Neural cell (in vitro differentiated cells): ENCODE data around the gene PRKD1.

Experiments used
- CTCF ChIP-seq: fragments of 450-650 bp; IDR thresholded peaks from 2 replicates; pipeline ENCODE4 v1.5.1; 2014; ENCODE audit warnings: antibody characterized with exemption, mild to moderate bottlenecking, moderate library complexity; ENCODE audit not compliant: poor library complexity, severe bottlenecking
- EP300 ChIP-seq: fragments of 450-650 bp; conservative IDR thresholded peaks from 2 replicates; pipeline ENCODE4 v1.6.1; 2014; ENCODE audit warnings: antibody characterized with exemption, mild to moderate bottlenecking, moderate library complexity; ENCODE audit not compliant: poor library complexity, severe bottlenecking
- EZH2 ChIP-seq: fragments of 200-600, 300-800 bp; shearing (Covaris generic), sonication (generic); IDR thresholded peaks from 2 replicates; pipeline ENCODE4 v1.6.1; 2014; ENCODE audit warnings: antibody characterized with exemption, low read length, borderline replicate concordance, mild to moderate bottlenecking; ENCODE audit not compliant: insufficient read depth, poor library complexity, severe bottlenecking
- MXI1 ChIP-seq: fragments of 450-650 bp; conservative IDR thresholded peaks from 2 replicates; pipeline ENCODE4 v1.6.1; 2014; ENCODE audit warnings: antibody characterized with exemption, mild to moderate bottlenecking; ENCODE audit not compliant: poor library complexity, severe bottlenecking
- POLR2AphosphoS5 ChIP-seq: IDR thresholded peaks from 2 replicates; pipeline ENCODE4 v1.6.1; 2012
- REST ChIP-seq: IDR thresholded peaks from 2 replicates; pipeline ENCODE4 v1.6.1; 2012; ENCODE audit warnings: borderline replicate concordance
- TAF1 ChIP-seq: IDR thresholded peaks from 2 replicates; pipeline ENCODE4 v1.6.1; 2012; ENCODE audit warnings: low read depth

- TF ChIP-seq CTCF (no peak), TAF1 (no peak), EZH2 (no peak), EP300 (no peak), MXI1 (no peak), POLR2AphosphoS5 (no peak), REST (no peak)
These were observed 123.0 kb downstream of the PRKD1 start for GRCh38 chr14:29804481-29805266.
